ENCODE results near the gene HHIP. TPM values are rescaled to one million over a fixed set of nuclear protein-coding genes. Genes with fewer than 3 reads are reported as not detected.

The HHIP gene
- total RNA-seq, 4 donors from 2014 or later, result 0.10 to 0.34 TPM; not detected in 2

- 69% methylated on average over 2 of the region's 2 CpGs for WGBS
- Histone ChIP-seq H3K9me3 (no peaks in the 10 kb centered on the region), H3K27me3 (no peaks in the 10 kb centered on the region), H3K36me3 (no peaks in the 10 kb centered on the region), H3K4me3 (no peak overlapping the region), H3K4me1 (no peaks in the 10 kb centered on the region), H3K27ac (no peak overlapping the region)
- DNase-seq (ENCODE audit: low spot score in 2 of 2), result no peak
- TF ChIP-seq EP300 (IDR thresholded peaks at IDR 0.05), result no peak
- TF ChIP-seq POLR2AphosphoS5 (IDR thresholded peaks at IDR 0.05), result no peak
- no peak for TF ChIP-seq CTCF (IDR thresholded peaks at IDR 0.05)
- TF ChIP-seq POLR2A (IDR thresholded peaks at IDR 0.05), result no peak
Measured at GRCh38 chr4:144667500-144667899, 21.5 kb downstream of the HHIP start.

GRCh38 chr4:144670776-144671175, 24.8 kb downstream of the HHIP start:
- TF ChIP-seq CTCF (IDR thresholded peaks at IDR 0.05) (no peak), POLR2A (IDR thresholded peaks at IDR 0.05) (no peak), POLR2AphosphoS5 (IDR thresholded peaks at IDR 0.05) (no peak), EP300 (IDR thresholded peaks at IDR 0.05) (no peak)
- no peak overlapping the region for H3K27ac ChIP-seq
- no peaks in the 10 kb centered on the region for H3K4me1 ChIP-seq
- no peaks in the 10 kb centered on the region for H3K27me3 ChIP-seq
- 59% methylated on average over 5 of the region's 5 CpGs for WGBS
- DNase-seq (ENCODE audit: low spot score in 2 of 2), result no peak
- no peak overlapping the region for H3K4me3 ChIP-seq
- H3K36me3 ChIP-seq, result no peaks in the 10 kb centered on the region
- no peaks in the 10 kb centered on the region for H3K9me3 ChIP-seq

GRCh38 chr4:144674711-144675110, 28.8 kb downstream of the HHIP start:
- TF ChIP-seq CTCF (IDR thresholded peaks at IDR 0.05) (no peak), EP300 (IDR thresholded peaks at IDR 0.05) (no peak), POLR2AphosphoS5 (IDR thresholded peaks at IDR 0.05) (no peak)
- Histone ChIP-seq H3K9me3 (no peaks in the 10 kb centered on the region), H3K4me1 (no peaks in the 10 kb centered on the region), H3K27me3 (no peaks in the 10 kb centered on the region), H3K27ac (no peak overlapping the region), H3K36me3 (no peaks in the 10 kb centered on the region), H3K4me3 (no peak overlapping the region)
- WGBS, result 52% methylated on average over 1 of the region's 1 CpG
- DNase-seq (ENCODE audit: low spot score in 2 of 2), result no peak

GRCh38 chr4:144681806-144682205, 35.9 kb downstream of the HHIP start:
- no peak for DNase-seq (ENCODE audit: low spot score in 2 of 2)
- no peaks in the 10 kb centered on the region for H3K4me1 ChIP-seq
- H3K27ac ChIP-seq, result no peak overlapping the region
- 33% methylated on average over 3 of the region's 3 CpGs for WGBS
- H3K36me3 ChIP-seq, result no peaks in the 10 kb centered on the region
- TF ChIP-seq EP300 (IDR thresholded peaks at IDR 0.05), result no peak
- no peak for TF ChIP-seq POLR2AphosphoS5 (IDR thresholded peaks at IDR 0.05)
- TF ChIP-seq CTCF (IDR thresholded peaks at IDR 0.05), result no peak
- TF ChIP-seq POLR2A (IDR thresholded peaks at IDR 0.05), result no peak
- no peaks in the 10 kb centered on the region for H3K9me3 ChIP-seq
- no peaks in the 10 kb centered on the region for H3K27me3 ChIP-seq
- H3K4me3 ChIP-seq, result no peak overlapping the region

- Histone ChIP-seq H3K4me1 (no peaks in the 10 kb centered on the region), H3K27me3 (no peaks in the 10 kb centered on the region), H3K9me3 (no peaks in the 10 kb centered on the region), H3K4me3 (no peak overlapping the region), H3K27ac (no peak overlapping the region), H3K36me3 (no peaks in the 10 kb centered on the region)
- WGBS, result 85% methylated on average over 8 of the region's 8 CpGs
- DNase-seq (ENCODE audit: low spot score in 2 of 2), result no peak
- no peak for TF ChIP-seq CTCF (IDR thresholded peaks at IDR 0.05)
- no peak for TF ChIP-seq POLR2A (IDR thresholded peaks at IDR 0.05)
- no peak for TF ChIP-seq EP300 (IDR thresholded peaks at IDR 0.05)
- no peak for TF ChIP-seq POLR2AphosphoS5 (IDR thresholded peaks at IDR 0.05)
Measured at GRCh38 chr4:144683516-144683915, 37.6 kb downstream of the HHIP start.
